HG02798 (cell line): Measurements from ENCODE around the gene PPOX.

Experiments used
- ATAC-seq: cut with Tn5 transposase; IDR thresholded peaks from one replicate; pipeline ENCODE4 v1.9.1; 2021; ENCODE audit warnings: mild to moderate bottlenecking; ENCODE audit not compliant: unreplicated experiment, poor library complexity

The PPOX gene

DNA sequence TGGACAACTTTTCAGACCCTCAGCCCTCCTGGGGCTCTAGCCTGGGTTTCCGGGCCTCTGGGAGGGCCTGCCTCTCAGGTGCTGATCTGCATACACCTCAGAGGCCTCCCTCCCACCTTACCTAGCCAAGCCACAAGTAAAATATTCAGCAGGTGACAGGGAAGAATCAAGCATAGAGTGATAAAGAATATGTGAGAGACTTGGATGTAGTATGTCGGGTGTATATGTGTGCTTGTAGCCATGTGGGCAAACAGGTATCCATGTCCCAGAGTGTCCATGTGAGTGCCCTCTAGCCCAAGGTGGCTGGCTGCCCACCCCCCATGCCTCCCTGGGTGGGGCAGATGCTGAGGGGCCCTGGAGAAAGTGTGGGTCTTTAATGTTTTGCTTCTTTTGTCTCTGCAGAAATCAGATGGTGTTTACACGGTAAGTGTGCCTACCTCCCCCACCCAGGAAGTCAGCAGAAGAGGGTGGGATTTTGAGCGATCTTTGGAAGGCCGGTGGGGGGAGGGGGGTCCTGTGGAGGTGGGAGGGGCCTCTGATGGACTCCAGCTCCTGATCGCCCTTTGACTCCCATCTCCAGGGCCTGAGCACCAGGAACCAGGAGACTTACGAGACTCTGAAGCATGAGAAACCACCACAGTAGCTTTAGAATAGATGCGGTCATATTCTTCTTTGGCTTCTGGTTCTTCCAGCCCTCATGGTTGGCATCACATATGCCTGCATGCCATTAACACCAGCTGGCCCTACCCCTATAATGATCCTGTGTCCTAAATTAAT, 52.3 kb downstream of the PPOX start:
- no peak for ATAC-seq

DNA sequence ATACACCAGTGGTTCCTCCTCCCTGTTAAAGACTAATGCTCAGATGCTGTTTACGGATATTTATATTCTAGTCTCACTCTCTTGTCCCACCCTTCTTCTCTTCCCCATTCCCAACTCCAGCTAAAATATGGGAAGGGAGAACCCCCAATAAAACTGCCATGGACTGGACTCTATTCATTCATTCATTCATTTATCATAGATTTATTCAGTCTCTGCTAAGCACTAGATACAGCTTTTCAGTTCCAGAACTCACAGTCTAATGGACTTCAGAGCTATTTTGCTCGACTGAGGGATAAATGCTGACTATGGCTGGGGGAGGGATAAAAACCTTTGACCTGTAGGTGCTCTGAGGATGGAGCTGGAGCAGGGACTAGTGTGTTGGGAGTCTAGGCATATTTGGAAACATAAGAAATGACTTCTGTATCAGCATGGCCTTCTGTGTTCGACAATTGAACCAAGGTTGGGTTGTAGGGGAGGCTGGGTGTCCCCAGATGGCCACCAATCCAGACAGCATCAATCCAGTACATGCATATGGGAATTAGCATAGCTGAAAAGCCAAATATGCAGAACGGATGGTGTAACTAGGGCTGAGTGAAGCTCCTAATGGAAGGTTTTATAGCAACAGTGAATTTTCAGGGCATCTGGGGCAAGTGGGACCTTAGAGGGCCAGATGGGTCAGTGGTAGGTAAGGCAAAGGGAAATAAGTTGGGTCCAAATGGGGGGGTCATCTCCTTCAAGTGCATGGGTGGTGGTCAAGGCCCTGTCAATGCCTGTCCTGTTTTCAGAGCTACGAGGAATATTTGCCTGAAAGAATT, 53.1 kb downstream of the PPOX start:
- no peak for ATAC-seq

DNA sequence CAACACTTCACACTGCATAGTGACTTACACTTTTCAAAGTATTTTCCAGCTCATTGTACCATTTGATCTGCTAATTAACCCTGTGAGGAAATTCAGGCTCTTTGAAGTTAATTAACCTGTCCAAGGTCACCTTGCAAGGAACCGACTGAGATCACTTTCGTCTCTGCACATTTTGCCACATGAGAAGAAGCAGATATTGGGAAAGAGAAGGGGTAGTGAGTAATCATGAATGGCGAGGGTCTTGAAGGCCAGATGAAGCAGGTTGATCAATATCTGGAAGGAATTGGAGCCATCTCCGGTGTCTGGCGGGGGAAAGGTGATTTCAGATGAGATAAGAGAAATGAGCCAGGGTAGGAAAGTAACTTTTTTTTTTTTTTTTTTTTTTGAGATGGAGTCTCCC, 53.8 kb downstream of the PPOX start:
- no peak for ATAC-seq
